NCI-H446 (cell line): ENCODE data around the gene CXCR2.

Experiments used
- DNase-seq, 2 experiments: peaks; one replicate each; lab custom pipeline; 2025; lab: John Stamatoyannopoulos, UW

The CXCR2 gene

GRCh38 chr2:218186355-218186766 lies 60.5 kb downstream of the CXCR2 start:
- peak; percentile 25 to 66 for DNase-seq
